ENCODE results near the gene CYP4F8.
"Not testable (repeated sequence)": the region's sequence is repeated elsewhere in the genome, so short reads cannot be mapped to it uniquely, and the experiment has no call there.

CYP4F8 gene

GRCh38 chr19:15671891-15672579, 57.0 kb downstream of the CYP4F8 start:
- no peak for DNase-seq (ENCODE audit: low read depth, low spot score)
- TF ChIP-seq, protein P1, sequence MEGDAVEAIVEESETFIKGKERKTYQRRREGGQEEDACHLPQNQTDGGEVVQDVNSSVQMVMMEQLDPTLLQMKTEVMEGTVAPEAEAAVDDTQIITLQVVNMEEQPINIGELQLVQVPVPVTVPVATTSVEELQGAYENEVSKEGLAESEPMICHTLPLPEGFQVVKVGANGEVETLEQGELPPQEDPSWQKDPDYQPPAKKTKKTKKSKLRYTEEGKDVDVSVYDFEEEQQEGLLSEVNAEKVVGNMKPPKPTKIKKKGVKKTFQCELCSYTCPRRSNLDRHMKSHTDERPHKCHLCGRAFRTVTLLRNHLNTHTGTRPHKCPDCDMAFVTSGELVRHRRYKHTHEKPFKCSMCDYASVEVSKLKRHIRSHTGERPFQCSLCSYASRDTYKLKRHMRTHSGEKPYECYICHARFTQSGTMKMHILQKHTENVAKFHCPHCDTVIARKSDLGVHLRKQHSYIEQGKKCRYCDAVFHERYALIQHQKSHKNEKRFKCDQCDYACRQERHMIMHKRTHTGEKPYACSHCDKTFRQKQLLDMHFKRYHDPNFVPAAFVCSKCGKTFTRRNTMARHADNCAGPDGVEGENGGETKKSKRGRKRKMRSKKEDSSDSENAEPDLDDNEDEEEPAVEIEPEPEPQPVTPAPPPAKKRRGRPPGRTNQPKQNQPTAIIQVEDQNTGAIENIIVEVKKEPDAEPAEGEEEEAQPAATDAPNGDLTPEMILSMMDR (IDR thresholded peaks at IDR 0.05; ENCODE audit: low read depth, low read length): no peak
- in situ Hi-C loops (cut with HindIII; ENCODE audit: low sequenced_read_pairs): no loop called here
- no peak overlapping the region for H3K4me3 ChIP-seq (ENCODE audit: low read depth, low read length)

DNA sequence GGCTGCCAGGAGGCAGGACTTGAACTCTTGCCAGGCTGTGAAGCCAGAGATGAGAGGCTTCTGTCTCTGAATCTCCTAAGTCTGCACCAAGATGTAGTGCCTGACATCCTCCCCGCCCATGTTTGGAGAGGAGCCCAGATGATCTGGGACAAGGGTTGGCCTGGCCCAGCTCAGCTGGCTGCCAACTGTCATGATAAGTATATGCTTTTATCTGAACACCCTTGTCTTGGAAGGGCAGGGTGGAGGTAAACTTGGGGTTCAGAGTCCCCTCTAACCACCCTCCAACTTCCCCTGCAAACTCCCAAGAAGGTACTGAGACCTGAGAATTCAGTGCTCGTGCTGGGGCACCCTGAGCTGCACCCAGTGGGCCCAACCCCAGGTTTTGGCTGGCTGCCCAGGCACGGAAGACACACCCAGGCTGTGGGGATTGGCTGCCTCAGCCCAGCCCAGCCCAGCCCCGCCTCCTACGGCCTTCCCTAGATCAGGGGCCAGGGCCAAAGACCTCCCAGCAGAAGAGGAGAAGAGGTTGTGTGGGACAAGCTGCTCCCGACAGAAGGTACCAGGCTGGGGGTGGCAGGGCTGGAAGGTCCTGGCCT, 57.7 kb downstream of the CYP4F8 start, which contains the start of gene CYP4F12:
TSS of gene CYP4F12 (plus strand) at position 508 of the 596 bp plus-strand sequence. CDS start 443 bp downstream, outside the sequence.
- DNase-seq (ENCODE audit: low read depth, low spot score): no peak
- in situ Hi-C loops (cut with HindIII; ENCODE audit: low sequenced_read_pairs): no loop called here

DNA sequence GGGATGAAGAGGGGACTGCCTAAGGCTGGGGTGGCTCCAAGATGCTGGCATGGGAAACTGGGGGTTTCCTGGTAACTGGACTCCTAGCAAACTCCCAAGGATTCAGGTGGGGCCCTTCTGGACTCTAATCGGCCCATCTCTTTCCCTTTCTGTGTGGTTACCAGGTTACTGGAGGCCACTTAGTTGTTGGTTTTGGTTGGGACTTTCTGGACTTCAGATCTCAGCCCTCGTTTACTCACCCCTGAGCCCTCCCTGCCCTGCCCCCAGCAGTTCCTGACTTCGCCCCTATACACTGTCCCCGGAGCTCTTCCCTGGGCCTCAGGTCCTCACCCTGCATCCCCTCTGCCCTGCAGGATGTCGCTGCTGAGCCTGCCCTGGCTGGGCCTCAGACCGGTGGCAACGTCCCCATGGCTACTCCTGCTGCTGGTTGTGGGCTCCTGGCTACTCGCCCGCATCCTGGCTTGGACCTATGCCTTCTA, 58.2 kb downstream of the CYP4F8 start:
- DNase-seq (ENCODE audit: low read depth, low spot score): no peak
- in situ Hi-C loops (cut with HindIII; ENCODE audit: low sequenced_read_pairs): no loop called here
- no peak overlapping the region for H3K4me3 ChIP-seq (ENCODE audit: low read depth, low read length)
- TF ChIP-seq, protein P1 (IDR thresholded peaks at IDR 0.05; ENCODE audit: low read depth, low read length): no peak

More for the DNA sequence above, 57.7 kb downstream of the CYP4F8 start, which contains the start of gene CYP4F12:
- TF ChIP-seq, protein P1 (IDR thresholded peaks at IDR 0.05; ENCODE audit: low read depth, low read length): no peak
- H3K4me3 ChIP-seq (ENCODE audit: low read depth, low read length): no peak within 1 kb of the TSS

DNA sequence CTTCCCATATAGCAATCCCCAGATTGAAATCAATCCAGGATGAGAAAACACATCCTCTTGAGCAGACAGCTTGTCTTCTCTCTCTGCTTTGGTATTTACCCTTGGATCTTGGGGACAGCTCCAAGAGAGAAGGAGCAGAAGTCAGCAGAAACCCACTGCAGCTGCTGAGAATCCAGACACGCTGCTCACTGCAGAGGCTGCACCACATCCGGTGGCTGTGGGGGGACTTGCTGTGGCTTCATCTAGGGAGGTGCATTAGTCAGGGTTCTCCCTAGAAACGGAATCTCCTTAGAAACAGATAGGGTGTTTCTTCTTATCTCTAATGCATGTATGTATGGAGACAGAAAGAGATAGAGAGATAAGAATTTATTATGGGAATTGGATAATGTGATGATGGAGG, 60.5 kb downstream of the CYP4F8 start:
- TF ChIP-seq, protein P1 (IDR thresholded peaks at IDR 0.05; ENCODE audit: low read depth, low read length): no peak
- DNase-seq (ENCODE audit: low read depth, low spot score): no peak
- H3K4me3 ChIP-seq (ENCODE audit: low read depth, low read length): no peak overlapping the region
- in situ Hi-C loops (cut with HindIII; ENCODE audit: low sequenced_read_pairs): no loop called here

DNA sequence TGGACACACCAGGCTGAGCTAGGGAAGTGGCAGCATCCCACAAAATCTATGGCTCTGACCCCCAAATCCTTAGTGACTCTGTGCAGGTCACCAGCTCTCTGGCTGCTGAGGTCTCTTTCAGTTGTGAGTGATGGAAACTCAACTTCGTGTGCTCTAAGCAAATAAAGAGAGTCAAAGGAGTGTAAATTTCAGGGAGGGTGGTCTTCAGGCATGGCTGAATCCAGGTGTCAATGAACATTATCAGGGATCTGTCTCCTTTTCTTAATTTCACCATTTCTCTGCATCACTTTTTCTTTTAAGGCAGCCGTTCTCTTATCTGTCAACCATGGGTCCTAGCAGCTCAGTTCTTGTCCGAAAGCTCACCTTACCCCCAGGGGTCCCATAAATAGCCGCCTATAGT, 64.1 kb downstream of the CYP4F8 start:
- in situ Hi-C loops (cut with HindIII; ENCODE audit: low sequenced_read_pairs): no loop called here
- TF ChIP-seq, protein P1 (IDR thresholded peaks at IDR 0.05; ENCODE audit: low read depth, low read length): no peak
- H3K4me3 ChIP-seq (ENCODE audit: low read depth, low read length): no peak overlapping the region

GRCh38 chr19:15679865-15680264, 64.8 kb downstream of the CYP4F8 start:
- in situ Hi-C loops (cut with HindIII; ENCODE audit: low sequenced_read_pairs); H3K4me3 ChIP-seq (ENCODE audit: low read depth, low read length); DNase-seq (ENCODE audit: low read depth, low spot score): not testable (repeated sequence)

More for the DNA sequence above, 64.1 kb downstream of the CYP4F8 start:
- DNase-seq (ENCODE audit: low read depth, low spot score): no peak
